HG03108 (cell line): ENCODE data around the gene SLC2A9.

Experiments used
- ATAC-seq: cut with Tn5 transposase; IDR thresholded peaks from one replicate; pipeline ENCODE4 v1.9.1; 2021; ENCODE audit warnings: moderate library complexity; ENCODE audit not compliant: unreplicated experiment

The SLC2A9 gene

GRCh38 chr4:10046471-10046870, 25.2 kb upstream of the SLC2A9 start:
- no peak for ATAC-seq

- ATAC-seq = no peak
Observed at GRCh38 chr4:10045481-10045880, 24.2 kb upstream of the SLC2A9 start.

- no peak for ATAC-seq
Observed at GRCh38 chr4:10041036-10041435, 19.7 kb upstream of the SLC2A9 start.

- no peak for ATAC-seq
Observed at GRCh38 chr4:10040049-10040892, 19.0 kb upstream of the SLC2A9 start.

GRCh38 chr4:10036807-10037342, 15.6 kb upstream of the SLC2A9 start:
- ATAC-seq = no peak

- no peak for ATAC-seq
Observed at GRCh38 chr4:10035130-10035529, 13.8 kb upstream of the SLC2A9 start.

GRCh38 chr4:10034612-10035104, 13.4 kb upstream of the SLC2A9 start:
- no peak for ATAC-seq

GRCh38 chr4:10034136-10034535, 12.8 kb upstream of the SLC2A9 start:
- no peak for ATAC-seq

GRCh38 chr4:10033191-10033881, 12.0 kb upstream of the SLC2A9 start:
- no peak for ATAC-seq

- ATAC-seq = no peak
Observed at GRCh38 chr4:10032625-10033024, 11.3 kb upstream of the SLC2A9 start.

- ATAC-seq = no peak
Observed at GRCh38 chr4:10031668-10032590, 10.6 kb upstream of the SLC2A9 start.

GRCh38 chr4:10030972-10031667, 9.8 kb upstream of the SLC2A9 start:
- ATAC-seq = no peak

GRCh38 chr4:10029403-10029802, 8.1 kb upstream of the SLC2A9 start:
- no peak for ATAC-seq

GRCh38 chr4:10028910-10029309, 7.6 kb upstream of the SLC2A9 start:
- no peak for ATAC-seq

GRCh38 chr4:10026485-10026884, 5.2 kb upstream of the SLC2A9 start:
- no peak for ATAC-seq

- ATAC-seq = no peak
Observed at GRCh38 chr4:10025230-10025806, 4.0 kb upstream of the SLC2A9 start.

GRCh38 chr4:10024303-10024702, 3.0 kb upstream of the SLC2A9 start:
- no peak for ATAC-seq

GRCh38 chr4:10023806-10024205, 2.5 kb upstream of the SLC2A9 start:
- no peak for ATAC-seq

GRCh38 chr4:10023050-10023419, 1.7 kb upstream of the SLC2A9 start:
- ATAC-seq = no peak
